ENCODE results near the gene SLC28A3.

DNA sequence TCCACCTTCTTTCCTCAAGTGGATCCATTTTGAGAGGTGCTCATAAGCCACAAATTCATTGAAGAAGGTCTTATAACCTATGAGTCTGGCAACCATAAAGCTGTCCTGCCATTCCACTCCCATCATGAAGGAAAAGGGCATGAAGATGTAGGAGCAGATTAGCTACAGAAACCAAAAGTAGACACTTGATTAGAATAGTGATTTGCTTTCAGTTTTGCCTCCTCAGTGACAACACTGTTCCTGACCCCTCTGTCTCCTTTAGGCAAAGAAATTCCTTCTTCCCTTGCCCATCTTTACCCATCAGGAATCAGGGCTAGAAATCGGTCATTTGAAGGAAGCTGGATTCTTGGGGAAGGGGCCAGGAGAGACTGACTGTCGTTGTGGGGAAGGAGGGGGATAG lies 55.2 kb downstream of the SLC28A3 start:
- TF ChIP-seq GATA2 (IDR thresholded peaks at IDR 0.05; ENCODE audit: low read depth, low read length) (no peak), GATA3 (IDR thresholded peaks at IDR 0.05; ENCODE audit: low read depth, low read length) (no peak)

Measured in SH-SY5Y (cell line).